SK-N-SH (cell line): ENCODE data around the gene ARHGEF10L.

Source experiments
- ELF1 ChIP-seq: IDR thresholded peaks from 2 replicates; pipeline ENCODE4 v1.4.0; 2012
- EP300 ChIP-seq, 2 experiments: IDR thresholded peaks; 2 replicates each; pipeline versions ENCODE4 v1.4.0 to v1.6.1; 2012; ENCODE audit warnings: borderline replicate concordance in 1 of 2, low read depth in 1 of 2, low read length in 1 of 2
- EZH2phosphoT487 ChIP-seq: fragments of 200-600 bp; sonication (generic); IDR thresholded peaks from 2 replicates; pipeline ENCODE4 v1.6.1; 2017; ENCODE audit warnings: low read depth, mixed run types, mild to moderate bottlenecking, antibody characterized with exemption, moderate library complexity, borderline replicate concordance
- MXI1 ChIP-seq: IDR thresholded peaks from 2 replicates; pipeline ENCODE4 v1.6.1; 2012; ENCODE audit warnings: mild to moderate bottlenecking, low read depth, low read length, improper control_type of control experiment
- POLR2AphosphoS5 ChIP-seq: IDR thresholded peaks from 2 replicates; pipeline ENCODE4 v1.6.1; 2012; ENCODE audit warnings: low read depth, low read length
- RAD21 ChIP-seq: IDR thresholded peaks from 2 replicates; pipeline ENCODE4 v1.6.1; 2012; ENCODE audit warnings: mild to moderate bottlenecking, low read length
- RXRA ChIP-seq: IDR thresholded peaks from 2 replicates; pipeline ENCODE4 v1.4.0; 2012; ENCODE audit warnings: low read depth, mild to moderate bottlenecking, borderline replicate concordance
- SIN3A ChIP-seq: IDR thresholded peaks from 2 replicates; pipeline ENCODE4 v1.6.1; 2012; ENCODE audit warnings: low read depth, mild to moderate bottlenecking, low read length, moderate library complexity, borderline replicate concordance
- TAF1 ChIP-seq: IDR thresholded peaks from 2 replicates; pipeline ENCODE4 v1.6.1; 2012; ENCODE audit warnings: low read depth, mild to moderate bottlenecking, low read length, moderate library complexity, borderline replicate concordance
- TEAD4 ChIP-seq: IDR thresholded peaks from 2 replicates; pipeline ENCODE4 v1.4.0; 2012; ENCODE audit warnings: mild to moderate bottlenecking, borderline replicate concordance; ENCODE audit not compliant: insufficient read depth
- TF ChIP-seq, protein P1 (sequence below): fragments of 200-600 bp; sonication (generic); IDR thresholded peaks from 2 replicates; pipeline ENCODE4 v1.6.1; 2017; ENCODE audit warnings: antibody characterized with exemption, mild to moderate bottlenecking, moderate library complexity
- TF ChIP-seq, protein P2 (sequence below): IDR thresholded peaks from 2 replicates; pipeline ENCODE4 v1.4.0; 2012; ENCODE audit warnings: low read depth
- TF ChIP-seq, protein P3 (sequence below): fragments of 150-350 bp; IDR thresholded peaks from 2 replicates; pipeline ENCODE4 v1.6.1; 2017; ENCODE audit warnings: antibody characterized with exemption, low read length, low read depth, borderline replicate concordance
- TF ChIP-seq, protein P4 (sequence below): IDR thresholded peaks from 2 replicates; pipeline ENCODE4 v1.6.1; 2012; ENCODE audit warnings: mild to moderate bottlenecking, low read depth, low read length, moderate library complexity

DNA sequence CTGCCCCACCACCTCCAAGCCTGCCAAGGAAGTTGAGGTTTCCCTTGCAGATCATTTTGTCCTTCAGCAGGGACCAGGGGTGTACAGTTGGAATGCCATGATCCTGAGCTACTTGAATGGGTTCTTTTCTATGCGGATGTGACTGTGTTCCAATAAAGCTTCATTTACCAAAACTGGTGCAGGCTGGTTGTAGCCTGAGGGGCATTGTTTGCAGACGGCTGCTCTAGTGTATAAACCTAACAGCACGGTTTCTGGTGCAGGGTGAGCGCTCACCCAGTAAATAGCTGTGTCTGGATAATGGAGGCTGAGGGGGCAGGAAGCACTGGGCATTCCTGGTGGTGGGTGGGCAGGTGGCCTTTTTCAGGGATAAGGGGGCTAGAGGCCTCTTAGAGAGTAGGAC is 142.9 kb downstream of the ARHGEF10L start:
- no peak for TF ChIP-seq EP300 (IDR thresholded peaks at IDR 0.05; ENCODE audit: borderline replicate concordance in 1 of 2, low read depth in 1 of 2, low read length in 1 of 2)
- TF ChIP-seq TAF1, result no peak
- no peak for TF ChIP-seq EZH2phosphoT487
- TF ChIP-seq, protein P1, sequence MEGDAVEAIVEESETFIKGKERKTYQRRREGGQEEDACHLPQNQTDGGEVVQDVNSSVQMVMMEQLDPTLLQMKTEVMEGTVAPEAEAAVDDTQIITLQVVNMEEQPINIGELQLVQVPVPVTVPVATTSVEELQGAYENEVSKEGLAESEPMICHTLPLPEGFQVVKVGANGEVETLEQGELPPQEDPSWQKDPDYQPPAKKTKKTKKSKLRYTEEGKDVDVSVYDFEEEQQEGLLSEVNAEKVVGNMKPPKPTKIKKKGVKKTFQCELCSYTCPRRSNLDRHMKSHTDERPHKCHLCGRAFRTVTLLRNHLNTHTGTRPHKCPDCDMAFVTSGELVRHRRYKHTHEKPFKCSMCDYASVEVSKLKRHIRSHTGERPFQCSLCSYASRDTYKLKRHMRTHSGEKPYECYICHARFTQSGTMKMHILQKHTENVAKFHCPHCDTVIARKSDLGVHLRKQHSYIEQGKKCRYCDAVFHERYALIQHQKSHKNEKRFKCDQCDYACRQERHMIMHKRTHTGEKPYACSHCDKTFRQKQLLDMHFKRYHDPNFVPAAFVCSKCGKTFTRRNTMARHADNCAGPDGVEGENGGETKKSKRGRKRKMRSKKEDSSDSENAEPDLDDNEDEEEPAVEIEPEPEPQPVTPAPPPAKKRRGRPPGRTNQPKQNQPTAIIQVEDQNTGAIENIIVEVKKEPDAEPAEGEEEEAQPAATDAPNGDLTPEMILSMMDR, result no peak
- TF ChIP-seq RXRA, result no peak
- TF ChIP-seq TEAD4, result no peak
- TF ChIP-seq, protein P2, sequence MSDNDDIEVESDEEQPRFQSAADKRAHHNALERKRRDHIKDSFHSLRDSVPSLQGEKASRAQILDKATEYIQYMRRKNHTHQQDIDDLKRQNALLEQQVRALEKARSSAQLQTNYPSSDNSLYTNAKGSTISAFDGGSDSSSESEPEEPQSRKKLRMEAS, result no peak
- TF ChIP-seq, protein P3, sequence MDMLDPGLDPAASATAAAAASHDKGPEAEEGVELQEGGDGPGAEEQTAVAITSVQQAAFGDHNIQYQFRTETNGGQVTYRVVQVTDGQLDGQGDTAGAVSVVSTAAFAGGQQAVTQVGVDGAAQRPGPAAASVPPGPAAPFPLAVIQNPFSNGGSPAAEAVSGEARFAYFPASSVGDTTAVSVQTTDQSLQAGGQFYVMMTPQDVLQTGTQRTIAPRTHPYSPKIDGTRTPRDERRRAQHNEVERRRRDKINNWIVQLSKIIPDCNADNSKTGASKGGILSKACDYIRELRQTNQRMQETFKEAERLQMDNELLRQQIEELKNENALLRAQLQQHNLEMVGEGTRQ, result no peak
- TF ChIP-seq, protein P4, sequence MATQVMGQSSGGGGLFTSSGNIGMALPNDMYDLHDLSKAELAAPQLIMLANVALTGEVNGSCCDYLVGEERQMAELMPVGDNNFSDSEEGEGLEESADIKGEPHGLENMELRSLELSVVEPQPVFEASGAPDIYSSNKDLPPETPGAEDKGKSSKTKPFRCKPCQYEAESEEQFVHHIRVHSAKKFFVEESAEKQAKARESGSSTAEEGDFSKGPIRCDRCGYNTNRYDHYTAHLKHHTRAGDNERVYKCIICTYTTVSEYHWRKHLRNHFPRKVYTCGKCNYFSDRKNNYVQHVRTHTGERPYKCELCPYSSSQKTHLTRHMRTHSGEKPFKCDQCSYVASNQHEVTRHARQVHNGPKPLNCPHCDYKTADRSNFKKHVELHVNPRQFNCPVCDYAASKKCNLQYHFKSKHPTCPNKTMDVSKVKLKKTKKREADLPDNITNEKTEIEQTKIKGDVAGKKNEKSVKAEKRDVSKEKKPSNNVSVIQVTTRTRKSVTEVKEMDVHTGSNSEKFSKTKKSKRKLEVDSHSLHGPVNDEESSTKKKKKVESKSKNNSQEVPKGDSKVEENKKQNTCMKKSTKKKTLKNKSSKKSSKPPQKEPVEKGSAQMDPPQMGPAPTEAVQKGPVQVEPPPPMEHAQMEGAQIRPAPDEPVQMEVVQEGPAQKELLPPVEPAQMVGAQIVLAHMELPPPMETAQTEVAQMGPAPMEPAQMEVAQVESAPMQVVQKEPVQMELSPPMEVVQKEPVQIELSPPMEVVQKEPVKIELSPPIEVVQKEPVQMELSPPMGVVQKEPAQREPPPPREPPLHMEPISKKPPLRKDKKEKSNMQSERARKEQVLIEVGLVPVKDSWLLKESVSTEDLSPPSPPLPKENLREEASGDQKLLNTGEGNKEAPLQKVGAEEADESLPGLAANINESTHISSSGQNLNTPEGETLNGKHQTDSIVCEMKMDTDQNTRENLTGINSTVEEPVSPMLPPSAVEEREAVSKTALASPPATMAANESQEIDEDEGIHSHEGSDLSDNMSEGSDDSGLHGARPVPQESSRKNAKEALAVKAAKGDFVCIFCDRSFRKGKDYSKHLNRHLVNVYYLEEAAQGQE, result no peak
- no peak for TF ChIP-seq ELF1
- TF ChIP-seq SIN3A, result no peak
- no peak for TF ChIP-seq MXI1
- no peak for TF ChIP-seq POLR2AphosphoS5
- no peak for TF ChIP-seq RAD21
